22Rv1 (cell line): ENCODE measurements around the gene TCF4.

ENCODE experiments used
- H3K27ac ChIP-seq: fragments of 450-650 bp; 2 replicates; pipeline ENCODE4 v1.5.1; 2017
- CTCF ChIP-seq: fragments of 450-650 bp; IDR thresholded peaks from 2 replicates; pipeline ENCODE4 v1.5.1; 2017; ENCODE audit warnings: mild to moderate bottlenecking
- ZFX ChIP-seq: fragments of 450-650 bp; IDR thresholded peaks from 2 replicates; pipeline ENCODE4 v1.6.1; 2017; ENCODE audit warnings: antibody characterized with exemption, borderline replicate concordance

TCF4 gene

GRCh38 chr18:55261253-55261652 lies 326.7 kb downstream of the TCF4 start:
- TF ChIP-seq ZFX (no peak), CTCF (no peak)
- no peak overlapping the region for H3K27ac ChIP-seq

DNA sequence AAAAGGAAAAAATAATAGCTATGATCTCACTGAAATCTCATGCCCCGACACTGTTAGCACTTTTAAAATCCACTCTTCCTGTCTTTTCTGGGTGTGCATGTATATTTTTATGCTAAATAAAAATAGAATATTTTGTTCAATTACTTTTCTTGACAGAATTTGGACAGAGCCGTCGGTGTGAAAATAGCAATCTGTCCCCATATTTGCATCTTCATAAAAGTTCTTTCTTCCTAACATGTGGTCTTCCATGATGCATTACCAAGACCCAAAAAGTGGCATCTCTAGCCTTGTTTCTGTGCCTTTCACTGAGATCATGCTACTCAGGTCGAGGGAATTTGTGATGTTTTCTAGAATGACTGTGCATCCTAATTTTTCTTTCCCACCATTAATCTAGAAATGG lies 329.9 kb downstream of the TCF4 start:
- TF ChIP-seq CTCF = no peak
- no peak for TF ChIP-seq ZFX
- no peak overlapping the region for H3K27ac ChIP-seq

DNA sequence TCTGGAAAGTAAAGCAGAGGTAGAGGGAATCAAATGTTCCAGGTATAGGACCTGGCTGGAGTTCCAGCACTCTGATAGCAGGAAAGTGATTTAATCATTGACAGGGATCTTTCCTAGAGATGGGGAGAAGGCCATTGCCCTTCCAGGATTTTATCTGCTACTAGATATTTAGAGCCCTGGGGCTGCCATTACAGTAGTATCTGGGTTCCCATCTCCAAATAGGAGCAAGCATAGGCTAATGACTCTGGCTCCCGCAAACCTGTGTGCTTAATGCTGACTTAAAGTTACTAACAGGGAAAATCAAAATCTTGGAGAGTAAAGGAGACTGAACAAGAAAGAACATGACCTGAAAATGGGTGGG lies 331.1 kb downstream of the TCF4 start:
- no peak overlapping the region for H3K27ac ChIP-seq

GRCh38 chr18:55256226-55256928 lies 331.6 kb downstream of the TCF4 start:
- TF ChIP-seq ZFX (no peak), CTCF (no peak)
- H3K27ac ChIP-seq = no peak overlapping the region

More for the DNA sequence above, 331.1 kb downstream of the TCF4 start:
- TF ChIP-seq ZFX (no peak), CTCF (no peak)

DNA sequence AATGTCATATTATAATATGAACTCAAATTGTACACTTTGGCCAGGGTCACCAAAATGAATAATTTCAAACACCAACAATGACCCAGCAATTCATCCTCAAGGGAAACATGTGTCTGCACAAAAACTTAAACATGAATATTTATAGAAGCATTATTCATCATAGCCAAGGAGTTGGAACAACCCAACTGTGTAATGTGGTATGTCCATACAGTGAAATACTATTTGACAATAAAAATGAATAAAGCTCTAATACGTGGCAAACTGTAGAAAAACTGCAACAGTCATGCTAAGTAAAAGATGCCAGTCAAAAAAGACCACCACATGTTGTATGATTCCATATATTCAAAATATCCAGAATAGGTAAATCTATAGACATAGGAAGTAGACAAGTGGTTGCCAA lies 334.2 kb downstream of the TCF4 start:
- TF ChIP-seq CTCF (no peak), ZFX (no peak)
- no peak overlapping the region for H3K27ac ChIP-seq

- H3K27ac ChIP-seq = no peak overlapping the region
- TF ChIP-seq ZFX = no peak
- no peak for TF ChIP-seq CTCF
Measured at GRCh38 chr18:55252901-55253300, 335.1 kb downstream of the TCF4 start.

DNA sequence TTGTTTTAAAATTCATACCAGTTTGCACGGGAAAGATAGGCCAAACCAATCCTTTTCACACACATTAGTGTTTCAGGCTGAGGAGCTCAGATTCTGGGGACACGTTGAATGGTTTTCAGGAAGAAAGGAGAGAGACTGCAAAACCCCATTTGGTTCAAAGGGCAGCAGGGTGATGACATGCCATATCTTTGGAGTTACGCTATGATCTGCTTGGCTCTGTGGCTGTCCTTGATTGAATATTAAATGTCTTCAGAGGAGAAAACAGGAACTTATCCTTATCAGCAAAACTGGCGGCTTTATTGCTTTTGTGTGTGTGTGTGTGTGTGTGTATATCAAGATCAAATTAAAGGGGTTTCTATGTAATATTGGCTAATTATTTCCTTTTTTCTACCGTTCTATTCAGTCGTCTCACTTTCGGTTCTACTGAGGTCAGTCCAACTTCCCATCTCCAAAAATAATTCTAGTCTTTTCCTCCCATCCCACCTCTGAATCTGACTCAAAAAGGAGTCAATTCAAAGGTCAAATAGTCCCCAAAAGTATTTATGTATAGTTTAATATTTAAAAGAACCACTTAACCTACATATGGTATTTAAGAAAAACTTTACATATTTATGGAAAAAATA lies 335.8 kb downstream of the TCF4 start:
- no peak overlapping the region for H3K27ac ChIP-seq
- TF ChIP-seq CTCF = no peak
- TF ChIP-seq ZFX = no peak
